Body of pancreas (tissue), 4 donors: ENCODE data around the gene FOXP1.

Experiments used
- POLR2A ChIP-seq, 3 donors: fragments of 450-650 bp; IDR thresholded peaks; one replicate each; pipeline ENCODE4 v1.6.1; 2016; ENCODE audit warnings: antibody characterized with exemption in 3 of 3, mild to moderate bottlenecking in 2 of 3
- TF ChIP-seq, protein P1 (sequence below), 7 experiments: fragments of 450-650 bp in 4 of 7; fragments of 200-600 bp in 3 of 7; sonication (generic) in 3 of 7; IDR thresholded peaks; one replicate each; pipeline ENCODE4 v1.5.1; 2016 to 2019; ENCODE audit warnings: antibody characterized with exemption in 7 of 7

DNA sequence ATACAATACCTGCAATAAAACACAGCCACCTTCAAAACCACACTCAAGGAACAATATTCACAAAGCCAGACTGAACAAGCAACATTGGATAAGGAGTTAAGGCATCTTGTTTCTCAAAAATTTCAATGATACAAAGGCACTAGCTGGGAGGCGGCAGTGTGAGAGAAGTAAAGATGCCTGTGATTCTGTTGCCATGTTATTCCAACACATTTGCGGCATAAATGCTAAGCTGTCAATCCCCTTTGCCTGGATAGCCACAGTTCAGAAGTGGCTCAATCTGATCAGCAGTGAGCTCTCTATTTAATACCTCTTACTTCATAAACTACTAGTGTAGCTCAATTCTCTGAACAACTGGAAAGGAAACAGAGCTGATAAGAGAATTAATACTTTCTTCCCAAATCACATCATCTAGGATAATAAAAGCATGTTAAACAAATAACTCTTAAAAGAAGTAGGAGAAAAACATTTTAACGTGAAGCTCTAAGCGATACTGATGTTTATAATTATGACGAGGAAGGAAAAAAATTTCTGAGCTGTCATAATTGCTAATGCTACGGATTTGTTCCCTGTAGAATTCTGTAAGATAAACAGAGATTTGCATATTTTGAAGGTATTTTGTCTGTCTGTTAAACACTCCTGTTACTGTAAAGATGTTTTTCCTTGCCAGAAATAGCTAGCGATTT lies 358.4 kb downstream of the FOXP1 start:
- TF ChIP-seq, protein P1, sequence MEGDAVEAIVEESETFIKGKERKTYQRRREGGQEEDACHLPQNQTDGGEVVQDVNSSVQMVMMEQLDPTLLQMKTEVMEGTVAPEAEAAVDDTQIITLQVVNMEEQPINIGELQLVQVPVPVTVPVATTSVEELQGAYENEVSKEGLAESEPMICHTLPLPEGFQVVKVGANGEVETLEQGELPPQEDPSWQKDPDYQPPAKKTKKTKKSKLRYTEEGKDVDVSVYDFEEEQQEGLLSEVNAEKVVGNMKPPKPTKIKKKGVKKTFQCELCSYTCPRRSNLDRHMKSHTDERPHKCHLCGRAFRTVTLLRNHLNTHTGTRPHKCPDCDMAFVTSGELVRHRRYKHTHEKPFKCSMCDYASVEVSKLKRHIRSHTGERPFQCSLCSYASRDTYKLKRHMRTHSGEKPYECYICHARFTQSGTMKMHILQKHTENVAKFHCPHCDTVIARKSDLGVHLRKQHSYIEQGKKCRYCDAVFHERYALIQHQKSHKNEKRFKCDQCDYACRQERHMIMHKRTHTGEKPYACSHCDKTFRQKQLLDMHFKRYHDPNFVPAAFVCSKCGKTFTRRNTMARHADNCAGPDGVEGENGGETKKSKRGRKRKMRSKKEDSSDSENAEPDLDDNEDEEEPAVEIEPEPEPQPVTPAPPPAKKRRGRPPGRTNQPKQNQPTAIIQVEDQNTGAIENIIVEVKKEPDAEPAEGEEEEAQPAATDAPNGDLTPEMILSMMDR (IDR thresholded peaks at IDR 0.05) = no peak
- TF ChIP-seq POLR2A (IDR thresholded peaks at IDR 0.05) = no peak
